Stomach (tissue), 9 donors: ENCODE measurements around the gene PJVK. TPM values are rescaled to one million over a fixed set of nuclear protein-coding genes. Genes with fewer than 3 reads are reported as not detected.

Experiments
- DNase-seq, 2 donors: peaks; one replicate each; pipeline versions ENCODE4 v3.0.0 to v3.0.0-alpha.2; 2013 to 2019
- H3K27ac ChIP-seq, 5 donors: fragments of 200-600 bp in 4 of 5; sonication (generic) in 4 of 5; one replicate each; pipeline ENCODE4 v1.5.1; 2013 to 2019; ENCODE audit warnings: mild to moderate bottlenecking in 1 of 5, moderate library complexity in 1 of 5
- H3K27me3 ChIP-seq, 3 donors: fragments of 200-600 bp; sonication (generic); one replicate each; pipeline ENCODE4 v1.5.1; 2017 to 2019; ENCODE audit warnings: mixed run types in 1 of 3
- H3K36me3 ChIP-seq, 4 donors: fragments of 200-600 bp; sonication (generic); 1 replicate in 3 of 4; 2 replicates in 1 of 4; pipeline ENCODE4 v1.5.1; 2016 to 2019
- H3K4me1 ChIP-seq, 4 donors: fragments of 200-600 bp; sonication (generic); one replicate each; pipeline ENCODE4 v1.5.1; 2016 to 2019
- H3K4me3 ChIP-seq, 4 donors: fragments of 200-600 bp; sonication (generic) in 3 of 4; one replicate each; pipeline ENCODE4 v1.5.1; 2016 to 2019; ENCODE audit warnings: mild to moderate bottlenecking in 1 of 4
- H3K9me3 ChIP-seq, 4 donors: fragments of 200-600 bp; sonication (generic); one replicate each; pipeline ENCODE4 v1.5.1; 2016 to 2019
- EP300 ChIP-seq: sonication (generic); formaldehyde crosslinking; IDR thresholded peaks from one replicate; pipeline ENCODE4 v1.6.1; 2017; ENCODE audit warnings: antibody characterized with exemption
- POLR2A ChIP-seq, 4 donors: fragments of 450-650 bp; IDR thresholded peaks; one replicate each; pipeline ENCODE4 v1.6.1; 2016; ENCODE audit warnings: antibody characterized with exemption in 4 of 4, control low read depth in 2 of 4, mild to moderate bottlenecking in 1 of 4, moderate library complexity in 1 of 4
- POLR2AphosphoS5 ChIP-seq, 3 donors: sonication (generic); formaldehyde crosslinking; IDR thresholded peaks; one replicate each; pipeline ENCODE4 v1.6.1; 2016; ENCODE audit warnings: antibody characterized with exemption in 3 of 3
- WGBS, 5 donors: extraction: QIAGEN DNeasy Blood & Tissue Kit in 3 of 5; methylation state at CpG; one replicate each; pipeline versions ENCODE4 v1.1.5 to v1.1.7; 2013 to 2018; 5-methylcytosine and 5-hydroxymethylcytosine counted together
- intact Hi-C: fragments of 100-400 bp; cut with DNase I; formaldehyde crosslinking; loops from one replicate; pipeline ENCODE4 v1.15.1; 2023; ENCODE audit warnings: low total_unique reads
- polyA plus RNA-seq, 3 donors: library from polyadenylated mRNA; stranded (reverse); fragments of 200-250 nt; gene quantifications; one replicate each; pipeline ENCODE4 v1.2.3, GENCODE V29; 2013
- total RNA-seq, 5 donors: library from RNA; depleted of rRNA; stranded (reverse); fragments of >200 nt; gene quantifications; one replicate each; pipeline versions ENCODE4 v1.1.0 to v1.2.3, GENCODE V29; 2014 to 2016
- TF ChIP-seq, protein P1 (sequence below), 7 experiments: fragments of 450-650 bp in 4 of 7; fragments of 200-600 bp in 3 of 7; sonication (generic) in 3 of 7; IDR thresholded peaks; one replicate each; pipeline ENCODE4 v1.5.1; 2016 to 2019; ENCODE audit warnings: antibody characterized with exemption in 7 of 7, control low read depth in 2 of 7, mild to moderate bottlenecking in 1 of 7
- donor health status: healthy with polysubstance abuse.
- donor health status: Bipolar disorder and iron deficiency.
- donor health status: healthy.

Gene PJVK
- total and polyA plus RNA-seq, 8 donors, result 0.72 to 8.8 (median 3.0) TPM; not detected in 2

DNA sequence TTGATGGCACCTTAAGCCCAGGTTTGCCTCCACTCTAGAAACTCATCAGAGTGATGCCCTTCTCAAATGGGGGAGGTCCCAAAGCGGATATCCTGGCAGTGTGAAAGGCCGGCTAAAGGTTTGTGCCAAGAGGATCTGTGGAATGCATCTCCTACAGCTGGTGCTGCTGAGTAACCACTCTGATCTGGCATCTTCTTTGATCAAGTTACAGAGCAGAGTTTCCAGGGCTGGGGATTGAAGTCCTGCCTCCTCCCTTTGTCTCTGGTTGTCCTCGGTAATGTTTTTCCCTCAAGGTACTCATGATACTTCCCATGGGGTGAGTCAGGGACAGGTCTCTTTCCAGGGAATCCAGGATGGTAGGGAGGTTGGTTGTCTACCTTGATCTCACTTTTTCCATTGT lies 24.8 kb upstream of the PJVK start:
- Histone ChIP-seq H3K27ac (no peak overlapping the region), H3K9me3 (peaks cover 0 to 14% (median 2%) of the 10 kb centered on the region in 4 donors), H3K4me1 (no peaks in the 10 kb centered on the region), H3K27me3 (no peaks in the 10 kb centered on the region), H3K4me3 (no peak overlapping the region), H3K36me3 (peaks cover 15 to 55% (median 48%) of the 10 kb centered on the region in 4 donors)
- 91 to 98% (median 97%) methylated on average over 3 of the region's 3 CpGs for WGBS, 5 donors
- intact Hi-C loops, result no loop called here
- DNase-seq, result no peak
- TF ChIP-seq, protein P1, sequence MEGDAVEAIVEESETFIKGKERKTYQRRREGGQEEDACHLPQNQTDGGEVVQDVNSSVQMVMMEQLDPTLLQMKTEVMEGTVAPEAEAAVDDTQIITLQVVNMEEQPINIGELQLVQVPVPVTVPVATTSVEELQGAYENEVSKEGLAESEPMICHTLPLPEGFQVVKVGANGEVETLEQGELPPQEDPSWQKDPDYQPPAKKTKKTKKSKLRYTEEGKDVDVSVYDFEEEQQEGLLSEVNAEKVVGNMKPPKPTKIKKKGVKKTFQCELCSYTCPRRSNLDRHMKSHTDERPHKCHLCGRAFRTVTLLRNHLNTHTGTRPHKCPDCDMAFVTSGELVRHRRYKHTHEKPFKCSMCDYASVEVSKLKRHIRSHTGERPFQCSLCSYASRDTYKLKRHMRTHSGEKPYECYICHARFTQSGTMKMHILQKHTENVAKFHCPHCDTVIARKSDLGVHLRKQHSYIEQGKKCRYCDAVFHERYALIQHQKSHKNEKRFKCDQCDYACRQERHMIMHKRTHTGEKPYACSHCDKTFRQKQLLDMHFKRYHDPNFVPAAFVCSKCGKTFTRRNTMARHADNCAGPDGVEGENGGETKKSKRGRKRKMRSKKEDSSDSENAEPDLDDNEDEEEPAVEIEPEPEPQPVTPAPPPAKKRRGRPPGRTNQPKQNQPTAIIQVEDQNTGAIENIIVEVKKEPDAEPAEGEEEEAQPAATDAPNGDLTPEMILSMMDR (IDR thresholded peaks at IDR 0.05), result no peak
- no peak for TF ChIP-seq EP300
- TF ChIP-seq POLR2A (IDR thresholded peaks at IDR 0.05), result no peak
- no peak for TF ChIP-seq POLR2AphosphoS5 (IDR thresholded peaks at IDR 0.05)

DNA sequence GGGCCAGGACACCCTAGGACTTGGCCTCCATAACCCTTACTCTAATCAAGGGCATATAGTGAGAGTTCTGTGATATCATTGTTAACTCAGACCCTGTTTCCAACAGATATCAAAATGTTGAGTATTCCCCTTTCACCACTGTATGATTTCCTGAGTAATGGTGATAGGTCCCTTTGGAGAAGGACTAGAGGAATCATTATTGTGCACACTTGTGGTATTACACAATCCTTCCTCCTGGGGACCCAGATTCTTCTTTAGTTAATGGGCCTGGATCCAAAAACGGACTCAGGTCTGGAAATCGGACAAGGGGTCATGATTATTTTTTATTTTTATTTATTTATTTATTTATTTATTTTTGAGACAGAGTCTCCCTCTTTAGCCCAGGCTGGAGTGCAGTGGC lies 23.7 kb upstream of the PJVK start:
- DNase-seq, result no peak
- TF ChIP-seq, protein P1 (IDR thresholded peaks at IDR 0.05), result no peak
- TF ChIP-seq POLR2AphosphoS5 (IDR thresholded peaks at IDR 0.05) (no peak), POLR2A (IDR thresholded peaks at IDR 0.05) (no peak), EP300 (no peak)
- Histone ChIP-seq H3K27ac (no peak overlapping the region), H3K27me3 (no peaks in the 10 kb centered on the region), H3K36me3 (peaks cover 25 to 66% (median 59%) of the 10 kb centered on the region in 4 donors), H3K9me3 (peaks cover 0 to 14% (median 2%) of the 10 kb centered on the region in 4 donors), H3K4me1 (no peaks in the 10 kb centered on the region), H3K4me3 (no peak overlapping the region)
- intact Hi-C loops, result no loop called here
- 81 to 98% (median 96%) methylated on average over 2 of the region's 2 CpGs for WGBS, 5 donors

DNA sequence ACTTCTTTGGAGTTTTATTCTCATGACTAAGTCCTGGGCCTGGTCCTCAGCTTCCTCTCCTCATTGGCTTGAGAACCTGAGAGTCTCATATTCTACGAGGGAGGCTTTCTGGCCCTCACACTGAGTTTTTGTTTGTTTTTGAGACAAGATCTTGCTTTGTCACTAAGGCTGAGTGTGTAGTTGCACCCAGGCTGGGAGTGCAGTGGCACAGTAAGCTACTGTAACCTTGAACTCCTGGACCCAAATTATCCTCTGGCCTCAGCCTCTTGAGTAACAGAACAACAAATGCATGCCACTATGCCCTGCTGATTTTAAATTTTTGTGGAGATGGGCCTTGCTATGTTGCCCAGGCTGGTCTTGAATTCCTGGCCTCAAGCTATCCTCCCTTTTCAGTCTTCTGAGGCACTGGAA lies 22.8 kb upstream of the PJVK start:
- WGBS, 5 donors, result 81 to 100% (median 83%) methylated on average over 1 of the region's 1 CpG
- Histone ChIP-seq H3K36me3 (peaks cover 29 to 75% (median 68%) of the 10 kb centered on the region in 4 donors), H3K27ac (no peak overlapping the region), H3K4me3 (no peak overlapping the region), H3K27me3 (no peaks in the 10 kb centered on the region), H3K9me3 (peaks cover 0 to 14% (median 2%) of the 10 kb centered on the region in 4 donors), H3K4me1 (no peaks in the 10 kb centered on the region)
- intact Hi-C loops, result no loop called here
- TF ChIP-seq POLR2A (IDR thresholded peaks at IDR 0.05), result no peak
- TF ChIP-seq POLR2AphosphoS5 (IDR thresholded peaks at IDR 0.05), result no peak
- DNase-seq, result no peak

DNA sequence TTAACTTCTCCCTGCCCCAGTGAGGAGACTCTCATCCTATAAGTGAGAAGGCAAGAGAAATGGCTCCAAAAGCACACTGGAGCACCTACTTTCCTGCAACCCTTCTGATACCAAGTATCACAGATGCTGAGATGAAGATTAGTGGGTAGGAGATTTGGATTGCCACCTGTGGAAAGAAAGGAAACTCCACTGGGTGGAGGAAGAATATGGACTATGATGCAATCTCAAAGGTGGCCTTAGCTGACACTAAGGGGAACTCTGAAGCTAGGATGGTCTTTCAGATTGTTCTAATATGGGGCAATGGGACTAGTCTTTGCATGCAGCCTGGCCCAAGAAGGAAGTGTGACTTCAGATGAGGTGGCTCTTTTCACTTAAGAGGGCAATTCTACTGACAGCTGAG lies 21.8 kb upstream of the PJVK start:
- H3K9me3 ChIP-seq, result peaks cover 0 to 14% (median 2%) of the 10 kb centered on the region in 4 donors
- no peak for DNase-seq
- H3K4me1 ChIP-seq, result no peaks in the 10 kb centered on the region
- no peaks in the 10 kb centered on the region for H3K27me3 ChIP-seq
- TF ChIP-seq EP300, result no peak
- TF ChIP-seq, protein P1 (IDR thresholded peaks at IDR 0.05), result no peak
- TF ChIP-seq POLR2AphosphoS5 (IDR thresholded peaks at IDR 0.05), result no peak
- no peak for TF ChIP-seq POLR2A (IDR thresholded peaks at IDR 0.05)
- peaks cover 37 to 81% (median 78%) of the 10 kb centered on the region in 4 donors for H3K36me3 ChIP-seq
- no peak overlapping the region for H3K27ac ChIP-seq
- intact Hi-C loops, result no loop called here
- H3K4me3 ChIP-seq, result no peak overlapping the region

DNA sequence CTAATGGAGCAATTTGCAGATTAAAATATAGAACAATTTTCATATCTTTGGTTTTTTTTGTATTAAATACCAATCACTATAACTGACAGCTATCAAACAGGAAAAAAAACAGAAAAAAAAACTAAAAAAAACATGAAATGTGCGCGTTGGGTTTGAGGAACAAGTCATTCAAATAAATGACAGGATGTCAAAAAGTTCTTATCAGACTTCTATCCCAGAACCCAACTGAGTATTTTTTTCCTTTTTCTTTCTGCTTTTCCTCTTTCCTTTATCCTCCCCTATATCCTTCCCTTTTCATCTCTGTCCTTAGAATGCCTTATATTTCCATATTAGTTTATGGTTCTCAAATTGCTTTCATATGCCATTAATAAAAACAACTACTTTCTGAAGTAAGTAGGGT lies 14.5 kb upstream of the PJVK start:
- no peak overlapping the region for H3K4me3 ChIP-seq
- no peaks in the 10 kb centered on the region for H3K4me1 ChIP-seq
- no peak for DNase-seq
- intact Hi-C loops, result no loop called here
- no peaks in the 10 kb centered on the region for H3K9me3 ChIP-seq
- 89 to 96% (median 93%) methylated on average over 2 of the region's 2 CpGs for WGBS, 5 donors
- no peak overlapping the region for H3K27ac ChIP-seq
- no peaks in the 10 kb centered on the region for H3K27me3 ChIP-seq
- H3K36me3 ChIP-seq, result peaks cover 44 to 100% (median 98%) of the 10 kb centered on the region in 4 donors
- TF ChIP-seq POLR2A (IDR thresholded peaks at IDR 0.05) (no peak), EP300 (no peak), POLR2AphosphoS5 (IDR thresholded peaks at IDR 0.05) (no peak)
- TF ChIP-seq, protein P1 (IDR thresholded peaks at IDR 0.05), result no peak
